Hematopoietic multipotent progenitor cell (in vitro differentiated cells): Measurements from ENCODE around the gene PPP4R4. TPM values are rescaled to one million over a fixed set of nuclear protein-coding genes. Genes with fewer than 3 reads are reported as not detected.

Experiments
- DNase-seq, 3 donors: peaks; one replicate each; pipeline ENCODE4 v3.0.0-alpha.2; 2011 to 2015; ENCODE audit warnings: low read depth in 2 of 3, low spot score in 2 of 3
- total RNA-seq: library from RNA; depleted of rRNA; stranded (reverse); fragments of >200 nt; gene quantifications from one replicate; pipeline ENCODE4 v1.2.3, GENCODE V29; 2012

PPP4R4 gene
- total RNA-seq, 1 donor = under 0.01 TPM

DNA sequence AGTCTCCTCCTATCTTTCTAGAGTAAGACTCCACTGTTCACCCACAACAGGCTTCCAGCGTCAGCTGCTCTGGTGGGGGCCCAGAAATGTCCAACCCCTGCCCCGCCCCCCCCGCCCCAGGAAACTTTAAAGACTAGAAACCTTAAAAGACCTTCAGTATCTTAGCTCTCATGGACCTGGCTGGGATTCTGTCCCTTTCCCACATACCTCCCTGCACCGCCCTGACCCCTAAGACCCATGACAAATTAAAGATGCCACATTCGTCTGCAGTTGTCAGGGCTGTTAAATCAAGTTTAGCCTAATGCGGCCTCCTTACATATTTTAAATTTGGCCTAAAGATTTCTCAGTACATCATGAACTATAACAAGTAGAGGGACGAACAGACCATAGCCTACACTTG is 129.0 kb downstream of the PPP4R4 start:
- no peak for DNase-seq

DNA sequence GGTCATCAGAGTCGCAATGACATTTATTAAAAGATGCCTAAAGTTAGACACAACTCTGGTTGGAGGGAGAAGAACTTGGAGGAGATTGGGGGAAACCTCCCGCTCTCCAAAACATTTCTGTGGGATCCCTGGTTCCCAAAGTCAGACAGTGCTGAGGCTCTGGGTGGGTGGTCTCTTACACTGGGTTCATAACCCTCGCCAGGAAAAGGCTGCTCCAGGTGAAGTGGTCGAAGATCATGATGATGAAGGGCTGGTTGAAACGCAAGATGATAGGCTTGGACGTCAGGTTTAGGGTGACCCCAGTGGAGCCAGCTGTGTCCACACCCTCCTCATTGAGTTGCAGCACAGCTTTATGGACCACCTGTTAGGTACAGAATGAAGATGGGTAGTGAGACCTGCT is 130.1 kb downstream of the PPP4R4 start:
- no peak for DNase-seq

DNA sequence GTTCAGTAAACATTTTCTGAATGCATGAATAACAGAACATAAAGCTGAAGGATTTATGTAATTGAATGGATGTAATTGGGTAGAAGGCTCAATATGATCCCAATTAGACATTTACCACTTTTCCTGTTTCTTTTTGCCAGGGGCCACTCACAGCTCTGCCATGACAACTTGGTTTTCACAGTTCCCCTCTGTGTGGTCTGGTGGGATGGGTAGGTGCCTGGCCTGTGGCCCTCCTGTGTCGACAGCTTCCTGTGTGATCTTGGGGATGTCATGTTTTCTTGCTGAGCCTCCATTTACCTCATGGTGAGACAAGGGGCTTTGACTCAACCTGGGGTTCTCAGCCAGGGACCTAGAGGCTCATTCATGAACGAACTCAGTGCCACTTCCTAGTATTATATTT is 131.5 kb downstream of the PPP4R4 start:
- DNase-seq = no peak

DNA sequence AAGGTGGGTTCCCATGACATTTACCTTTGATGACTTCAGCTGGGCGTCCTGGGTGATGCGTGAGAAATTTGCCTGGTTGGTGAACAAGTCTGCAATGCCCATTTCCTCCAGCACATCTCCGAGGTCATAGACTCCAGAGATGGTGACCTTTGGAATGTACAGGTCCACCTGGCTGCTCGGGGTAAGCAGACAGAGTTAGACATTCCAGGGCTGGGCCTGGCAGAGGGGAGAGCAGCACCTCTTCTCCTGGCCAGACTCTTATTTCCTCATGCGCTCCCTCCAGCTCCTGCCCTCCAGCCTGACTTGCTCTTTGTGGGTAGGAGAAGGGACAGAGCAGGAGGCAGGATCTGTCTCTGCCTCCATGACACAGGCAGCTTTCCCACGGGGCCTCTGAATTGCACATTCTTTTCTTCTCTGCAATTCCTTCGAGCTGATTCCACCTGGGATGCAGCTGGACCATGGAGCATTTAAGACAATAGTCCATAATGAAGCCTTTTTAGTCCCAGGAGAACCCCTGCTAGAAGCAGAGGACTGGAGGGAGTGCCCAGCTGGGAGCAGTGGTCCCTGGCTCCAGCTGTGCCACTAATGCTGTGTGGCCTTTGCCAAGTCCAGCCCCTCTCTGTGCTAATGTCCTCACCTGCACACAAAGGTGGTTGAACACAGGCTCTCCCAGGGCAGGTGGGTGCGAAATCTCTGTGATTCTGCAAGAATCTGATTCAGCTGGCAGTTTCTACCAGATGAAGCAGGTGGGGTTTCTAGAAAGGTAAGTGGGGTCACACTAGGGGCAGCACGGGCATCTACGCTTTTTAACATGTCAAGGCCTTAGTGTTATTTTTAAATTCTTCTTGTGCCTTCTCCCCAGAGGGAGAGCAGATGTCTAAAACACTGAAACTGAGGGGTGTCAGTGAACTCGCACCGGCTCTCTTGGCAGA is 132.2 kb downstream of the PPP4R4 start:
- no peak for DNase-seq

DNA sequence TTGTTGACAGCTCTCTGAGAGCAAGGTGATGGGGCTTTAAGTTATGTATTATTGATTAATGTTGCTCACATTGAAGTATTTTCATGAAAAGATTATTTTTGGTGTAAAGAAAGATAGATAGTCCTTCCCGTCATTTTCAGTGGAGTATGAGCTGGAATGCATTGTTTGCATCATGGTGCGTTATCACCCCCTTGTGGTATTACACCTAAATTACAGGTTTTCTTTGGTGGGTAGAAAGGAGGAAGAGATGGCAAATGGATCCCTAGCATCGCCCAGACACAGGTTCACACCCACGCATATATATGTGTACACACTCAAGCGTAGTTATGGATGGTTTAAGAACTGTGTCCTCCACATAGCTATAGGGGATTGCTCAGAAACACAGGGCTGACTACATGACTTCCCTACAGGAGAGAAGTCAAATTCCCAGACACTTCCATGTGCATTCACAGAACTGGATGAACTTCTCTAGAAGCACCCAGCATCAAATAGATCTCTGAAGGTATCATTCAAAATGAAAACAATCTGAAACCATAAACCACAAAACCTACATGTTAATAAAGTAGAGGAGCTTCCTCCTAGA is 133.4 kb downstream of the PPP4R4 start:
- no peak for DNase-seq

DNA sequence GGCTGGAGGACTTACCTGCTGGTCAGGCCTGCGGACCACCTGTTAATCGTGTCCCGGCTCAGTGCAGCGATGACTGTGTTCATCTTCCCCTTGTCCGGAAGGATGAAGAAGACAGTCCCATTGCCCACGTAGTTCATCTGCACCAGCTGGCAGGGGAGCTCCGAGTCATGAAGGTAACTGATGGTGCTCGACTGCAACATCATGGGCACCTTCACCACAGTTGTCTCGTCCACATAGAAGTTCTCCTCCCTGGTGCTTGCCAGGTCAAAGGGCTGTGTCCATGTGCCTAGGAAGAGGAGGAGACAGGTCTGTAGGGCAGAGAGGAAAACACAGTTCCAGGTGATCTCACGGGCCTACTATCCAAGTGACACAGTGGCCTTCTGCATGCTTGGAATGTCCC is 135.6 kb downstream of the PPP4R4 start:
- no peak for DNase-seq

DNA sequence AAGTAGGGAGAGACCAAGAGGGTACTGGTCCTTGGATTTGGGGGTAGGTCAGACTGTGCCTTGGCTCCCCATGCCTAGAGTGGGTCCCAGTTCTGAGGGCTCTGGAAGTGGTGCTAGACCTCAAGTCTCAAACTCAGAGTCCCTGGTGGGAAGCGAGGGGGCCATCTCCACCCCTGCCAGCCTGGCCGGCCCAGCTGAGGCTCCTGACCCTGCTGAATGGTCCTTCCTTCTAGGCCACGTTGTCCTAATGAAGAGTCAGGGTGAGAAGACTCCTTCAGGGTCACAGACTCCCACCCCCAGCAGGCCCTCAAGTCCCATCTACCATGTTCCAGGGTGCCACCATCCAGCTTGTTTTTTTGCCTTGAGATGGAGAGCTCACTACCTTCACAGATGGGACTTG is 136.1 kb downstream of the PPP4R4 start:
- DNase-seq = no peak

DNA sequence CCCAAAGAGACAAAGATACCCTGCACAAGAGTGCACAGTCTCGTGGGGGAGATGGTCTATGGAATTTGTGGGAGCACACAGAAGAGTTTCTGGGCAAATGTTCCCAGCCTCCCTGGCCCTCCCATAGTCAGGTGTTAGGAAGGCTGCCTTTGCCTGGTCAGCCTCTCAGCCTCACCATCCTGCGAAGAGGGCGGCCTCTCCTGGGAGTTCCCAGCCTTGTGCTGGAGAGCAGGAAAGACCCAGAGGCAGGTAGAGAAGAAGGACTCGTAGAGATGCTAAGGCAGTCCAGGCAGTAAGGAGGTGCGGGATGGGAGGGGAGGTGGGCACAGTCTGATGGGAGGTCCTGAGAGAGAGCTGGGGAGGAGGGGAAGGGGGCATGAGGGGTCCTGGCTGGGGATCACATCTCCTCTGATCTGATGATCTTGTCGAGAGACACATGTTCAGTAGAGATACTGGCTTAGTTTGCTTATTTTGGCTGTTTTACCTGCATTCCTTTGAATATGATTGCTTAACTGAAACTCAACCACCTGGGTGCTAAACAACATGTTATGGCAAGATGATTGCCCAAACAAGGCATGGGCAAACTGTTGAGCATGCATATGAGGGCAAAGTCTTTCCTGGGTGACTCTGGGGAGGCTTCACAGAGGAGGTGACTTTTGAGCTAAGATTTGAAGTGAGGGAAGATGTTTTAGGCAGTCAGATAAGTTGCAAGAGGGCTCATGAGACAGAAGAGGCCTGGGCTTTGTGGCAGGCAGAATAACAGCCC is 138.5 kb downstream of the PPP4R4 start:
- DNase-seq = no peak

DNA sequence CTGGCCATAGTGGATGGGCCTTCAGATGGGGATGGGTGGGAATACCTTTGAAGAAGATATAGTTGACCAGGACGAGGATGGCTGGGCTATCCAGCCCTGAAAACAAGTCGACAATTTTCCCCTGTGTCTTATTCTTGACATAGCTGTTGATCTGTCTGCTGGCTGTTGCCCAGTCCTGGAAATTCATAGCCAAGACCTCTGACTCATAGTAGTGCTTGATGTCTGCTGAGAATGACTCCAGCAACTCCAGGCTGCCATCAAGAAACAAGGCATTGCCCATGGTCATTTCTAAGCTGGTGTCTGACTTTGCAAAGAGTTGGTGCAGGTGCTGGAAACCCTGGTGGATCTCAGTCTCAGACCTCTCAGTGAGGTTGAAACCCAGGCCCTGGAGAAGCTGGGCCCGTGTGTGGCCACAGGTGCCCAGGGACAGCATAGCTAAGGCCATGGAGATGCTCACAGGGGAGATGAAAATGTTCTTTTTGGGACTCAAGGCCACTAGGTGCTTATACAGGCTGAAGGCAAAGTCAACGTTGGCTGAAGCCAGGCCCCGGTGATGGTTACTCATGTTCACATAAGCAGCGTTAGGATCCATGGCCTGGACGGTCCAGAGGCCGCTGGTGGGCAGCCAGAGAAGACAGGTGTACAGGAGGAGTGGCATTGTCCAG is 140.0 kb downstream of the PPP4R4 start:
- no peak for DNase-seq

DNA sequence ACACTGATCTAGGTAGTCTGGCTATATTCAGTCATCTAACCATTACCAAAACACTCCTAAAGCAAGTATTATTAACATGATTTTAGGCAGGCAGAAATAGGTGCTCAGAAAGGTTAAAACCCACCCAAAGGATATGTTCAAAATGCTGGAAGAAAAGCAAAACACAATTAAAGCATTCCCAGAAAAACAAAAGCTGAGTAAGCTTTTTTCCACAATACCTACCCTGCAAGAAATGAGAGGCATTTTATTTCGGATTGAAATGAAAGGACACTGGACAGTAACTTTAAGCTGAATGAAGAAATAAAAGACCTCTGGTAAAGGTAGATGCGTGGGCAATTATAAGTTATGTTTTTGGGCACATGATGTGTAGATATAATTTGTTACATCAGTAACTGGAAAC is 140.8 kb downstream of the PPP4R4 start:
- DNase-seq = no peak

DNA sequence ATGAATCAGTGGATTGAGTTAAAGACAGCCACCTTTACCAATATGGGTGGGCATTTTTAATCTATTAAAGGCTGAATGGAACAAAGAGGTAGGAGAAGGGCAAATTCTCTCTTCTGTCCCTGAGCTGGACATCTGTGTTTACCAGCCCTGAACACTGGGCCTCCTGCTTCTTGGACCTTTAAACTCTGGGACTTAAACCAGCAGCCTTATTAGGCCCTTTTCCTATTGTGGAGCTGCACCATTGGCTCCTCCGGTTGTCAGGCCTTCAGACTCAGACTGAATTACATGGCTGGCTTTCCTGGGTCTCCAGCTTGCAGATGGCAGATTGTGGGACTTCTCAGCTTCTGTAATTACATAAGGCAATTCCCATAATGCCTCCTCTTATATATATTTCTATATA is 142.6 kb downstream of the PPP4R4 start:
- DNase-seq = no peak

DNA sequence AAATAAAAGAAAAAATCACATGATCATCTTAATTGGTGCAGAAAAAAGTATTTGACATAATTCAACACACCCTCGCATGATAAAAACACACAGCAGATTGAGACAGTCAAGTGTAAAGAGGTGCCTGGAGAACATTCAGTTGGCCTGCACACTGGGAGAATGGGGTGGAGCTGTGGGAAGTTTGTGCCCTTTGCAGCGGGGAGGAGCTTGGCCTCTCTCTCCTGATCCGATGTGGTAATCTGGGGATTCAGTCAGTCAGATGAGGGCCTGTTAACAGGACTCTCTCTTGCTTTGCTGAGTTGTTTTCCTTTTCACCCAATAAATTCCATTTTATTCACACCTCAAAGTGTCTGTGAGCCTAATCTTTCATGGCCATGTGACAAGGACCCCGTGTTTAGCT is 143.1 kb downstream of the PPP4R4 start:
- no peak for DNase-seq

DNA sequence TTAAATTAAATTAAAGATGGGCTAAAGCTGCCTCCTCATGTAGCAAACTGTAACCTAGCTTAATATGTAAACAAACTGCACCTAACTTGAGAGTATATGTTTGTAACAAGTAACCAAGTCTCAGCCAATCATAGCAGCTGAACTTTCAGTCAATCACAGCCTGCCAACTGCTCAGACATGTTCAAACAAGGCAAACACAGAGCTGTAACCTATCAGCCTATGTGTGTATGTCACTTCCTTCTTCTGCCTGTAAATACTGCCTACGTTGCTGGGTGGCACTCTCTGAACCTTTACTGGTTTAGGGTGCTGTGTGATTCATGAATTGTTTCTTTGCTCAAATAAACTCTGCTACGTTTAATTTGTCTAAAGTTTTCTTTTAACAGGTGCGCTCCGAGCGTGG is 146.1 kb downstream of the PPP4R4 start:
- DNase-seq = no peak

DNA sequence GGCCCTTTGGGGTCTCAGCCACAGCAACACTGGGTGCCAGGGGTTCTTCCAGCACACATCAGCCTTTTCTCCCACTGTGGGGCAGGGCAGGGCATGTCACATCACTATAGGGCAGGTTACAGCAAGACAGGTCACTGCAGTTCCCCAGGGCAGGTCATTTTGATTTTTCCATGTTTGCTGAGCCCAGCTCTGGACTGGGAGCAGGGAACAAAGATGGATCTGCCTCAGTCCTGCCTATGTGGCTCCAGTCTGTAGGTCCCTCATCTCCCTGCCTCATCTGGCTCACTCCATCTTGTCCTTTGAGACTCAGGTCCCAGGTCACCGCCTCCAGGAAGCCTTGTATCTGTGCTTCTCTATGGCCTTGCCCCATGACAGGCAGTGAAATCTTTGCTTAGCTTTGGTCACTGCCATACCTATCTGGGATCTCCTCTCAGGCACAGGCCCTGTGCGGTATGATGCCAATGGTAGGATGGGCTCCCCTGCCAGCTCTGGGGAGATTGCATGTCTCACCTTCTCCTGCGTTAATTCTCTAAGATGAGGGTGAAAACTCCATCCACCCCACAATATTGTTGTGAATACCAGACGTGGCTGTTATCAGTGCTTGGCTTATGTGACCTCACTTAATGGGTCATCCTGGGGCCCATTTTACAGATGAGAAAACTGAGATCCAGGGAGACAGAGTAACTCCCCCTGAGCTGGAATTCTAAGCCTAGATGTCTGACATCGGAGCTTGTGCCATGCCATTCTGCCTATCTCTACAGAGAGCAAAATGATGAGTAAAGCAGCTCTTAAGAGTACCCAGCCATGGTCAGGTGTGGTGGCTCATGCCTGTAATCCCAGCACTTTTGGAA is 147.5 kb downstream of the PPP4R4 start:
- DNase-seq = no peak

DNA sequence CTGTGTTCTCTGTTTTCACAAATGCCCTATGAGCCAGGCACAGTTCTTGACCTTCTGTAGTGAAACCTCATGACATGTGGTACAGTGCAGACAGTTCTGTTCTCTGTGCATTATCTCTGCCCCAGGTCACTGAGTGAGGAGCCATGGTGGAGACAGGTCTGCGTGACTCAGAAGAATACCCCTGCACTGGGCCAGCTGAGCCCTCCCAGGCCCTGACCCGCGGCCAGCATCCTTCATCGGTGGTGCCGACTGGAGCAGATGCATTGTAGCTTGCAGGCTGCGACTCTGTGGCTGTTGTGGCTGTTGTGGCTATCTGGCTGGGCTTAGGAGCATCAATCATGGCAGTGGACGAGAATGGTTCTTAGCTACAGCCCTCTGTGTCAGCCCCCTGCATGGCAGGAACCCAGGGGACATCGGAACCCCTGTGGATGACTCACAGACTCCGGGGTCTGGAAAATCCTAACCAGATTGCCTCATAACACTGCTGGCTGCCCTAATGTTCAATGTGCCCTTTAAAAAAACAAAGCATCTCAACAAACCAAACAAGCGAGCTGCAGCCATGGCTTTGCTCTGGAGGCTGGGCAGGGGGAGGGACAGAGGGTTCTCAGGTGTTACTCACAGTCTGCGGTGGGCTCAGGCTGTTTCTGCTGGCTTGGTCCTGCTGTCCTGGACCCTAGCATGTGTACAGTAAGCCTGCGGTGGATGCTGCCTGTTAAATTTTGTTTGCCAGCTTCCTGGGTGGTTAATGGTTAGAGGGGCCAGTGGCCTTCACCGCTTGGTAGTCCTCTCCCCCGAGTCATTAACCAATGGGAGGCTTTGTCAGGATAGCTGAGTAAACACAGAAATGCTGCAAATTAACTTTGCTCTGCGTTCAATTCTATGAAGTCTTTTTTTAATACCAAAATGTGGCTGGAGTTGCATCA is 148.8 kb downstream of the PPP4R4 start, which contains the start of gene SERPINA6:
SERPINA6 (minus strand) TSS at position 689 of the 923 bp plus-strand sequence. CDS start 8,688 bp downstream, outside the sequence.
- no peak for DNase-seq

DNA sequence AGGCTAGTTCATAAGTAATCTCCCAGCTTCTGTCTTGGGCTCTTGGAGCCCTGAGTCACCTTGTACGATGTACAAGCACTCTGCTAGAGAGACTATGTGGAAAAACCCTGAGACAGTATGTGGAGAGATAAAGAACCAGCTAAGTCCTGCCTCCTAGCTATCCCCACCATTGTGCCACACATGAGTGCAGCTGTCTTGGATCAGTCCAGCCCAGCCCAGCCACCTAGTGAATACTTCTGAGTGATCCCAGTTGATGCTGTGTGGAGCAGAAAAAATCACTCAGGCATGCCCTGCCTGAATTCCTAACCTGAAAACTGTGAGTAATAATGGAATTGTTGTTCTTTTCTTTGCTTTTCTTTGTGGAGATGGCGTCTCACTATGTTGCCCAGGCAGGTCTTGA is 154.1 kb downstream of the PPP4R4 start:
- no peak for DNase-seq
